Right lobe of liver (tissue), 6 donors: ENCODE measurements around the gene RAB27B. TPM values are rescaled to one million over a fixed set of nuclear protein-coding genes. Genes with fewer than 3 reads are reported as not detected.

Experiments
- ATAC-seq, 4 donors: fragments of 200-7000 bp; cut with Tn5 transposase; one replicate each; pipeline ENCODE4 v1.9.1; 2020; ENCODE audit warnings: mild to moderate bottlenecking in 4 of 4, moderate library complexity in 4 of 4
- DNase-seq, 3 donors: peaks; one replicate each; pipeline ENCODE4 v3.0.0-alpha.2; 2020
- H3K27ac ChIP-seq, 3 donors: fragments of 200-600 bp; one replicate each; pipeline ENCODE4 v1.8.0; 2022
- H3K27me3 ChIP-seq, 2 donors: fragments of 200-600 bp; one replicate each; pipeline ENCODE4 v1.8.0; 2022
- H3K36me3 ChIP-seq, 4 donors: fragments of 200-600 bp; sonication (generic) in 1 of 4; one replicate each; pipeline versions ENCODE4 v1.5.1 to v1.8.0; 2017 to 2022; ENCODE audit warnings: control low read depth in 1 of 4
- H3K4me1 ChIP-seq, 4 donors: fragments of 200-600 bp; sonication (generic) in 1 of 4; one replicate each; pipeline versions ENCODE4 v1.5.1 to v1.8.0; 2017 to 2022; ENCODE audit warnings: control low read depth in 1 of 4
- H3K4me3 ChIP-seq, 3 donors: fragments of 200-600 bp; one replicate each; pipeline ENCODE4 v1.8.0; 2022
- H3K9me3 ChIP-seq, 4 donors: fragments of 200-600 bp; sonication (generic) in 1 of 4; one replicate each; pipeline versions ENCODE4 v1.5.1 to v1.8.0; 2017 to 2022; ENCODE audit warnings: control low read depth in 1 of 4
- POLR2A ChIP-seq: fragments of 450-650 bp; IDR thresholded peaks from one replicate; pipeline ENCODE4 v1.6.1; 2017; ENCODE audit warnings: antibody characterized with exemption, mild to moderate bottlenecking
- WGBS: methylation state at CpG from one replicate; pipeline ENCODE4 v1.1.6; 2018; ENCODE audit warnings: low coverage, low lambda C conversion rate; ENCODE audit not compliant: insufficient coverage; ENCODE audit errors: missing lambda C conversion rate; 5-methylcytosine and 5-hydroxymethylcytosine counted together
- intact Hi-C, 2 donors: fragments of 100-400 bp; cut with DNase I; formaldehyde crosslinking; loops; one replicate each; pipeline versions ENCODE4 v1.11.2 to v1.14.1; 2022
- total RNA-seq, 6 experiments: library from RNA; depleted of rRNA in 2 of 6; stranded (reverse); fragments of >200 nt in 2 of 6; fragmentation: NEBNext Ultra II Directional in 3 of 6; extraction: Animal tissue kit (Norgen Biotek cat#: 25700) in 3 of 6; gene quantifications; one replicate each; pipeline versions ENCODE4 v1.1.0 to v1.2.4, GENCODE V29; 2016 to 2023
- TF ChIP-seq, protein P1 (sequence below), 4 donors: fragments of 200-600 bp in 3 of 4; fragments of 450-650 bp in 1 of 4; IDR thresholded peaks; one replicate each; pipeline versions ENCODE4 v1.5.1 to v1.8.0; 2016 to 2022; ENCODE audit warnings: antibody characterized with exemption in 4 of 4, mild to moderate bottlenecking in 2 of 4
- donor health status: DM: no; HTN: yes; CAD: no.
- donor health status: DM: no; HTN: no; CAD: no.
- donor health status: DM: no; HTN: no; CAD: no.
- donor health status: DM: no; HTN: yes; CAD: no.
- donor health status: DM: no; HTN: yes; CAD: no.

The RAB27B gene
- total RNA-seq, 6 experiments from 2014 or later: 0.53 to 1.0 (median 0.85) TPM

DNA sequence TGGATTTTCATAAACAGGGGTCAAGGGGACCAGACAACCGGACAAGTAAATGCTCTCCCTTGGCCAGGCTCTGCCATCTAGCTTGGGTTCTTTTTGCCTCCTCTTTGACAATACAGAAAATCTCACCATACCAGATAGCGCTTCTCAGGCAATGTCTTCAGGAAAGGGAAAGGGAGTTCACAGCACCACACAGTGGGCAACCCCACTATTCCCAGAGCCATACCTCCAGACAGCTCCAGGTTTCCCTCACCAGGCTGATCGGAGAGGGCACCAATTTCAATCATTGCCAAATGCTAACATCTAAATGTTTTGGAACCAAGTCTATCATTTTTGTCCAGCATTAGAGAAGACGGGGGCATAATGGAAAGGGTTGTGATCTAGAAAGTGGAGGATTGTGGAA is 102.9 kb downstream of the RAB27B start:
- intact Hi-C loops: no loop called here
- DNase-seq (no peak), ATAC-seq (no peak)
- H3K9me3 ChIP-seq: no peaks in the 10 kb centered on the region
- 100% methylated on average over 1 of the region's 4 CpGs for WGBS
- no peaks in the 10 kb centered on the region for H3K27me3 ChIP-seq
- no peak overlapping the region for H3K4me3 ChIP-seq
- no peak overlapping the region for H3K27ac ChIP-seq
- H3K36me3 ChIP-seq: peaks cover 0 to 7% (median 0%) of the 10 kb centered on the region in 4 donors
- H3K4me1 ChIP-seq: no peaks in the 10 kb centered on the region
- TF ChIP-seq POLR2A: no peak
- TF ChIP-seq, protein P1, sequence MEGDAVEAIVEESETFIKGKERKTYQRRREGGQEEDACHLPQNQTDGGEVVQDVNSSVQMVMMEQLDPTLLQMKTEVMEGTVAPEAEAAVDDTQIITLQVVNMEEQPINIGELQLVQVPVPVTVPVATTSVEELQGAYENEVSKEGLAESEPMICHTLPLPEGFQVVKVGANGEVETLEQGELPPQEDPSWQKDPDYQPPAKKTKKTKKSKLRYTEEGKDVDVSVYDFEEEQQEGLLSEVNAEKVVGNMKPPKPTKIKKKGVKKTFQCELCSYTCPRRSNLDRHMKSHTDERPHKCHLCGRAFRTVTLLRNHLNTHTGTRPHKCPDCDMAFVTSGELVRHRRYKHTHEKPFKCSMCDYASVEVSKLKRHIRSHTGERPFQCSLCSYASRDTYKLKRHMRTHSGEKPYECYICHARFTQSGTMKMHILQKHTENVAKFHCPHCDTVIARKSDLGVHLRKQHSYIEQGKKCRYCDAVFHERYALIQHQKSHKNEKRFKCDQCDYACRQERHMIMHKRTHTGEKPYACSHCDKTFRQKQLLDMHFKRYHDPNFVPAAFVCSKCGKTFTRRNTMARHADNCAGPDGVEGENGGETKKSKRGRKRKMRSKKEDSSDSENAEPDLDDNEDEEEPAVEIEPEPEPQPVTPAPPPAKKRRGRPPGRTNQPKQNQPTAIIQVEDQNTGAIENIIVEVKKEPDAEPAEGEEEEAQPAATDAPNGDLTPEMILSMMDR (IDR thresholded peaks at IDR 0.05): no peak

- 0% methylated on average over 1 of the region's 1 CpG for WGBS
- peaks cover 0 to 5% (median 1%) of the 10 kb centered on the region in 4 donors for H3K36me3 ChIP-seq
- no peaks in the 10 kb centered on the region for H3K4me1 ChIP-seq
- DNase-seq: no peak
- H3K9me3 ChIP-seq: no peaks in the 10 kb centered on the region
- no peaks in the 10 kb centered on the region for H3K27me3 ChIP-seq
- intact Hi-C loops: no loop called here
- H3K4me3 ChIP-seq: no peak overlapping the region
- ATAC-seq: peak in 2 of 4 donors; percentile 14 to 40
- TF ChIP-seq, protein P1 (IDR thresholded peaks at IDR 0.05): no peak
- TF ChIP-seq POLR2A: no peak
- H3K27ac ChIP-seq: no peak overlapping the region
Measured at GRCh38 chr18:54932472-54932871, 104.2 kb downstream of the RAB27B start.

GRCh38 chr18:54938506-54938905 is 110.2 kb downstream of the RAB27B start:
- H3K36me3 ChIP-seq: peaks cover 0 to 3% (median 1%) of the 10 kb centered on the region in 4 donors
- no peaks in the 10 kb centered on the region for H3K27me3 ChIP-seq
- TF ChIP-seq POLR2A: no peak
- TF ChIP-seq, protein P1 (IDR thresholded peaks at IDR 0.05): no peak
- DNase-seq (no peak), ATAC-seq (no peak)
- H3K4me1 ChIP-seq: no peaks in the 10 kb centered on the region
- no peak overlapping the region for H3K4me3 ChIP-seq
- intact Hi-C loops: no loop called here
- WGBS: 92% methylated on average over 1 of the region's 3 CpGs
- H3K27ac ChIP-seq: no peak overlapping the region
- H3K9me3 ChIP-seq: no peaks in the 10 kb centered on the region

- Histone ChIP-seq H3K9me3 (no peaks in the 10 kb centered on the region), H3K27me3 (no peaks in the 10 kb centered on the region), H3K4me1 (no peaks in the 10 kb centered on the region), H3K4me3 (no peak overlapping the region), H3K27ac (no peak overlapping the region), H3K36me3 (peaks cover 0 to 3% (median 1%) of the 10 kb centered on the region in 4 donors)
- WGBS: 81% methylated on average over 6 of the region's 7 CpGs
- ATAC-seq (no peak), DNase-seq (no peak)
- TF ChIP-seq POLR2A: no peak
- TF ChIP-seq, protein P1 (IDR thresholded peaks at IDR 0.05): no peak
- intact Hi-C loops: no loop called here
Measured at GRCh38 chr18:54939361-54939917, 111.2 kb downstream of the RAB27B start.
